GM15510 (cell line): ENCODE results near the gene GLIPR1.

Experiments
- POLR2A ChIP-seq: IDR thresholded peaks from 3 replicates; pipeline ENCODE4 v1.6.1; 2011; ENCODE audit warnings: borderline replicate concordance; ENCODE audit not compliant: insufficient read length; ENCODE audit errors: extremely low read depth

The GLIPR1 gene

GRCh38 chr12:75503459-75503858, 22.9 kb downstream of the GLIPR1 start:
- no peak for TF ChIP-seq POLR2A

GRCh38 chr12:75503866-75504265, 23.3 kb downstream of the GLIPR1 start:
- no peak for TF ChIP-seq POLR2A

- TF ChIP-seq POLR2A: no peak
These were observed 25.3 kb downstream of the GLIPR1 start for GRCh38 chr12:75505706-75506312.

GRCh38 chr12:75507086-75507485, 26.5 kb downstream of the GLIPR1 start:
- TF ChIP-seq POLR2A: no peak

- no peak for TF ChIP-seq POLR2A
These were observed 27.6 kb downstream of the GLIPR1 start for GRCh38 chr12:75508159-75508558.

GRCh38 chr12:75509621-75510020, 29.1 kb downstream of the GLIPR1 start:
- TF ChIP-seq POLR2A: no peak

GRCh38 chr12:75511116-75512048, 30.8 kb downstream of the GLIPR1 start, which contains the start of gene KRR1:
KRR1 (minus strand) TSS chr12:75511609; CDS start chr12:75511597, 12 bp downstream.
- TF ChIP-seq POLR2A: peak; percentile 63

GRCh38 chr12:75525263-75525662, 44.7 kb downstream of the GLIPR1 start:
- TF ChIP-seq POLR2A: no peak

- TF ChIP-seq POLR2A: no peak
These were observed 46.3 kb downstream of the GLIPR1 start for GRCh38 chr12:75526655-75527511.

GRCh38 chr12:75528272-75528671, 47.7 kb downstream of the GLIPR1 start:
- no peak for TF ChIP-seq POLR2A

- TF ChIP-seq POLR2A: no peak
These were observed 48.1 kb downstream of the GLIPR1 start for GRCh38 chr12:75528692-75529091.

GRCh38 chr12:75529316-75529715, 48.8 kb downstream of the GLIPR1 start:
- TF ChIP-seq POLR2A: no peak

- TF ChIP-seq POLR2A: no peak
These were observed 49.3 kb downstream of the GLIPR1 start for GRCh38 chr12:75529826-75530225.

GRCh38 chr12:75533239-75533638, 52.7 kb downstream of the GLIPR1 start:
- TF ChIP-seq POLR2A: no peak

GRCh38 chr12:75539889-75540288, 59.3 kb downstream of the GLIPR1 start:
- TF ChIP-seq POLR2A: no peak

- TF ChIP-seq POLR2A: no peak
These were observed 62.4 kb downstream of the GLIPR1 start for GRCh38 chr12:75542942-75543341.

GRCh38 chr12:75543529-75543928, 63.0 kb downstream of the GLIPR1 start:
- TF ChIP-seq POLR2A: no peak
